Measurements from ENCODE around the gene AIFM2.

GRCh38 chr10:70109064-70109729 is 23.4 kb downstream of the AIFM2 start:
- TF ChIP-seq CTCF (IDR thresholded peaks at IDR 0.05; ENCODE audit: low read depth, low read length, missing input control), result no peak
- peak; percentile 59 for TF ChIP-seq SP1 (IDR thresholded peaks at IDR 0.05)
- peak; percentile 47 for TF ChIP-seq REST (IDR thresholded peaks at IDR 0.05)
- TF ChIP-seq TAF1 (conservative IDR thresholded peaks at IDR 0.05), result no peak
- peak; percentile 67 for TF ChIP-seq MAX (IDR thresholded peaks at IDR 0.05)
- TF ChIP-seq YY1 (IDR thresholded peaks at IDR 0.05), result peak; percentile 70
- TF ChIP-seq HNF4A (conservative IDR thresholded peaks at IDR 0.05), result peak; percentile 95
- TF ChIP-seq JUND (IDR thresholded peaks at IDR 0.05), result peak in 1 of 2 donors; percentile 50
- TF ChIP-seq RXRA (IDR thresholded peaks at IDR 0.05), result peak; percentile 63 to 83
- no peak for TF ChIP-seq ATF3 (IDR thresholded peaks at IDR 0.05)
- TF ChIP-seq RAD21 (IDR thresholded peaks at IDR 0.05), result peak; percentile 36 to 39

Data from liver (tissue), 3 donors.